Endothelial cell (in vitro differentiated cells): ENCODE data around the gene FLNA. TPM values are rescaled to one million over a fixed set of nuclear protein-coding genes. Genes with fewer than 3 reads are reported as not detected.

Source experiments
- DNase-seq: peaks from one replicate; pipeline ENCODE4 v3.0.0; 2021; ENCODE audit warnings: low spot score
- H3K27ac Mint-ChIP-seq: one replicate; pipeline ENCODE4 v1.8.0; 2021; ENCODE audit warnings: mixed read lengths, inconsistent platforms; ENCODE audit not compliant: unreplicated experiment
- H3K27me3 Mint-ChIP-seq: one replicate; pipeline ENCODE4 v1.8.0; 2021; ENCODE audit warnings: mild to moderate bottlenecking, moderate library complexity, mixed read lengths, inconsistent platforms; ENCODE audit not compliant: unreplicated experiment
- H3K36me3 Mint-ChIP-seq: one replicate; pipeline ENCODE4 v1.8.0; 2021; ENCODE audit warnings: mild to moderate bottlenecking, low read depth, mixed read lengths, inconsistent platforms; ENCODE audit not compliant: unreplicated experiment
- H3K4me1 Mint-ChIP-seq: one replicate; pipeline ENCODE4 v1.8.0; 2021; ENCODE audit warnings: mild to moderate bottlenecking, mixed read lengths, inconsistent platforms; ENCODE audit not compliant: unreplicated experiment
- H3K4me3 Mint-ChIP-seq: one replicate; pipeline ENCODE4 v1.8.0; 2021; ENCODE audit warnings: mild to moderate bottlenecking, mixed read lengths, inconsistent platforms; ENCODE audit not compliant: unreplicated experiment
- H3K9me3 Mint-ChIP-seq: one replicate; pipeline ENCODE4 v1.8.0; 2021; ENCODE audit warnings: mixed read lengths, inconsistent platforms; ENCODE audit not compliant: unreplicated experiment
- total RNA-seq: library from RNA; stranded (reverse); fragmentation: NEBNext Ultra II Directional; extraction: Animal tissue kit (Norgen Biotek cat#: 25700); gene quantifications from one replicate; pipeline ENCODE4 v1.2.1, GENCODE V29; 2021; ENCODE audit not compliant: unreplicated experiment
- TF ChIP-seq, protein P1 (sequence below): fragments of 200-600 bp; sonication (generic); IDR thresholded peaks from one replicate; pipeline ENCODE4 v1.5.0; 2021; ENCODE audit warnings: antibody characterized with exemption; ENCODE audit not compliant: unreplicated experiment

The FLNA gene
- total RNA-seq, 1 donor from 2014 or later: 1,022 TPM

DNA sequence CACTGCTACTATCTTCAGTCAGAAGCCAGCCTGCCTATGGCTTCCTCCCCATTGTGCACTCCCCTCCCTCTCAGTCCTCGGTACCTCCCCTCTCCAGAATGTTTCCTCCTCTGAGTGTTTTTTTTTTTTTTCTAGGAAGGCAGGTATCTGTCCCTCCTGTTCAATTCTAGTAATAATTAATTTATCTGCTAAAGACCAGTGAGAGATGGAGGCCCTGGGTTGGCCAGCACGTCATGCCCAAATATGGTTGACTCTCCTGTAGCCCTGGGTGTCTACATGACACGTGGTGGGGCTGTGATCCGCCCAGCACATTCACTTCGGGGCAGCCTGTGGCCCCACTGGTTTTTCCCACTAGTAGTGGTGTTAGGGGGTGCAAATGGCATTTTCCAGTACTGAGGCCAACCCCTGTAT is 1.8 kb downstream of the FLNA start:
- no peak overlapping the region for H3K27ac Mint-ChIP-seq

DNA sequence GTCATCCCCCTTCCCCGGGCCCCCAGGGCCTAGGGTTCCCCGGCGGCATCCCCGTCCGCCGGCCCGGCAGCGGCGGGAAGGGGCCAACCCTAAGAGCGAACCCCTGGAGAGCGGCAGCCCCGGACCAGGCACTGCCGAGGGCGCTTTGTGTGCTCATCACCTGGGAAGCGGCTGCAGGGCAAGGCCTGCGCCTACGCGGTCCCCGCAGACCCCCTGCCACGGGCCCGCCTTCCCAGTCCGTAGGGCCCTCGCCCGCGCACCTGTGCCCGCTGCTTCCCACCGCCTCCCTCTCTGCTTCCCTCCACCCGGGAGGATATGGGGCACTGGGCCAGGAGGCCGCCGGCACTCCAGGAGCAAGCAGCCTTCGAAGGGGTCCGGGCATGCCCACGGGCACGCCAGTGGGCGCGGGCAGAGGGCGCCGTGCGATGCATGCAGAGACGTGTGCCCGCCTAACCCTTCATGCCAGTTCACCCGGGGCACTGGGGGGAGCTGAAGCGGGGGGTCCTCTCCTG is 2.6 kb downstream of the FLNA start:
- Mint-ChIP-seq H3K36me3 (no peaks in the 10 kb centered on the region), H3K4me1 (no peaks in the 10 kb centered on the region), H3K27ac (no peak overlapping the region), H3K4me3 (no peak overlapping the region), H3K27me3 (peaks cover 2% of the 10 kb centered on the region), H3K9me3 (no peaks in the 10 kb centered on the region)
- DNase-seq: no peak
- TF ChIP-seq, protein P1, sequence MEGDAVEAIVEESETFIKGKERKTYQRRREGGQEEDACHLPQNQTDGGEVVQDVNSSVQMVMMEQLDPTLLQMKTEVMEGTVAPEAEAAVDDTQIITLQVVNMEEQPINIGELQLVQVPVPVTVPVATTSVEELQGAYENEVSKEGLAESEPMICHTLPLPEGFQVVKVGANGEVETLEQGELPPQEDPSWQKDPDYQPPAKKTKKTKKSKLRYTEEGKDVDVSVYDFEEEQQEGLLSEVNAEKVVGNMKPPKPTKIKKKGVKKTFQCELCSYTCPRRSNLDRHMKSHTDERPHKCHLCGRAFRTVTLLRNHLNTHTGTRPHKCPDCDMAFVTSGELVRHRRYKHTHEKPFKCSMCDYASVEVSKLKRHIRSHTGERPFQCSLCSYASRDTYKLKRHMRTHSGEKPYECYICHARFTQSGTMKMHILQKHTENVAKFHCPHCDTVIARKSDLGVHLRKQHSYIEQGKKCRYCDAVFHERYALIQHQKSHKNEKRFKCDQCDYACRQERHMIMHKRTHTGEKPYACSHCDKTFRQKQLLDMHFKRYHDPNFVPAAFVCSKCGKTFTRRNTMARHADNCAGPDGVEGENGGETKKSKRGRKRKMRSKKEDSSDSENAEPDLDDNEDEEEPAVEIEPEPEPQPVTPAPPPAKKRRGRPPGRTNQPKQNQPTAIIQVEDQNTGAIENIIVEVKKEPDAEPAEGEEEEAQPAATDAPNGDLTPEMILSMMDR: no peak

More for the DNA sequence above, 1.8 kb downstream of the FLNA start:
- Mint-ChIP-seq H3K4me1 (no peaks in the 10 kb centered on the region), H3K4me3 (peak overlapping the region; percentile 62), H3K9me3 (no peaks in the 10 kb centered on the region), H3K27me3 (peaks cover 2% of the 10 kb centered on the region), H3K36me3 (no peaks in the 10 kb centered on the region)
- DNase-seq: no peak
- TF ChIP-seq, protein P1: no peak

DNA sequence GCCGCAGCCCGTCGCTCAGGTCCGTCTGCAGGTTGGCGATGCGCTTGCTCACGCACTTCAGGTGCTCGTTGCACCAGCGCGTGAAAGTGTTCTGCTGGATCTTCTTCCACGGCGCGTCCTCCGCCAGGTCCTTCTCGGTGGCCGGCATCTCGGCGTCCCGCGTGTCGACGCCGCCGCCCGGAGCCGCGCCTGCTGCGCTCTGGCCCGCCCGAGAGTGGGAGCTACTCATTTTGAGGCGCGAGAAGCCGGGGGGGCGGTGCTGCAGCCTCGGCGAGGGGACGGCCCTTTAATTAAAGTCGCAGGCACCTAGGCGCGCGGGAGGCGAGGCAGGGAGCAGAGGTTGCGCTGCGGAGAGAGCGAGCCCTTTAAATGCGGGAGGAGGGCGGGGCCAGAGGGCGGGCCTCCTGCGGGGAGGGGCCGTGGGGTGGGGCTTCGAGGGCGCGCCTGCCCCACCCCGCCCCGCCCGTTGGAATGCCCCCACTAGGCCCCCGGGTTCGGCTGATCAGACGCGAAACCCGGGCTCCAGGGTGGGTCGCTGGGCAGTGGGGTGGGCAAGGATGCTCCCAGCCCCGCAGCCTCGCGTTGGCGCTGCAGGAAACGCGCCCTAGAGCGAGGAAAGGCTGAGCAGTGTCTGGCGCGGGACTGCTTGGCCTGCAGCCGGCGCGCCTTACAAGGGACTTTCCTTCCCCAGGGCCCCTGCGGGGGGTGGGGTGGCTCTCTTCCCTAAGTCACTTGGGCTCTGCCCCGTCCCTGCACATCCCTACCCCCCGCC is 3.2 kb downstream of the FLNA start:
- Mint-ChIP-seq H3K27ac (peak overlapping the region; percentile 57), H3K36me3 (no peaks in the 10 kb centered on the region), H3K4me1 (no peaks in the 10 kb centered on the region), H3K27me3 (peaks cover 2% of the 10 kb centered on the region), H3K9me3 (no peaks in the 10 kb centered on the region), H3K4me3 (peak overlapping the region; percentile 87)
- TF ChIP-seq, protein P1: no peak
- peak; percentile 77 for DNase-seq

DNA sequence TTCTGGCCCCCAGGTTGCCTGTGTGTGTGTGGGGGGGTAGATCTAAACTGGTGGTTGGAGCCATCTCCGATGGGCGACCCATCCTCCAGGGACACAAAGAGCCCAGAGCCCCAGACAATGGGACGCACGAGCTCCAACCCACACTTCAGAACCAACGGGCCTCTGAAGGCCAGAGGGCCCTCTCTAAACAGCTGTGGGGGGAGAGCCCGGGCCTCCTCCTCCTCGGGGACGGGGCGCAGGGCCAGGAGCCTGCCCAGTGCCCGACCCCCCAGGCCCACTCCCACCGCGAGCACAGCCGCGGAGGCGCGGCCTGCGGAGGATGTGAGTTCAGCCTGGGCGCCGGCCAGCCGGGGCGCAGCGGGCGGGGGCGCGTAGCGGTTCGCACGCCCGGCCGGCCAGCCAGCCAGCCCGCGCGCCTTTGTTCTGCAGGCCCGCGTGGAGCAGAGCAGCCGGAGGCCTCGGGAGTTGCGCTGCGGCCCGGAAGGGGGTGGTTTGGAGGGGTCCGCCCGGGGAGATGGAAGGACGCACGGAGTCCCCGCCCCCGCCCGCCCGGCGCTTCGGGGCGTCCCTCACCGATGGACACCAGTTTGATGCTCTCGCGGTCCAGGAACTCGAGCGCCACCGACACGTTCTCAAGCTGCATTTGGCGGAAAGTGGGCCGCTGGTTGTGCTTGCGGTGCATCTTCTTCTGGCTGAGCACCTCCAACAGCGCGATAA is 4.0 kb downstream of the FLNA start:
- peak overlapping the region; percentile 94 for H3K27ac Mint-ChIP-seq
- TF ChIP-seq, protein P1: no peak
- H3K27me3 Mint-ChIP-seq: peaks cover 3% of the 10 kb centered on the region
- H3K36me3 Mint-ChIP-seq: no peaks in the 10 kb centered on the region
- H3K9me3 Mint-ChIP-seq: no peaks in the 10 kb centered on the region
- peak overlapping the region; percentile 94 for H3K4me3 Mint-ChIP-seq
- H3K4me1 Mint-ChIP-seq: no peaks in the 10 kb centered on the region
- DNase-seq: peak; percentile 15
